ENCODE results near the gene PSMB11.
"Not testable (repeated sequence)": the region's sequence is repeated elsewhere in the genome, so short reads cannot be mapped to it uniquely, and the experiment has no call there.

PSMB11 gene

DNA sequence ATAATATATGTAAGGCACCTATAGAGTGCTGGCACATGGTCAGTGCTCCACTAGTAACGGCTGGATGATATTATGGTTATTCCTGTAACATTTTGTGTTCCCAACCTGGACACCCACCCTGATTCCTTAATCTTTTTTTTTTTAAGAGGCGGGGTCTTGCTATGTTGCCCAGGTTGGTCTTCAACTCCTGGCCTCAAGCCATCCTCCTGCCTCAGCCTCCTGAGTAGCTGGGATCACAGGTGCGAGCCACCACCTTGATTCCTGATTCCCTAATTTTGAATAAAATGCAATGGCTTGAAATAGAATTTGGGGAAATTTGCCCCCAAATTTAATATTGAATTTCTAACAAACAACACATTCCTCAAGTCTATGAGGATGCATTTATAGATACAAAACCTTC is 39.4 kb upstream of the PSMB11 start:
- H3K79me2 ChIP-seq (ENCODE audit: insufficient read depth, low read depth), result no peaks in the 10 kb centered on the region
- H3K4me1 ChIP-seq (ENCODE audit: low read depth, poor library complexity, severe bottlenecking), result peaks cover 15% of the 10 kb centered on the region
- no peak overlapping the region for H3K9ac ChIP-seq
- H2AFZ ChIP-seq (ENCODE audit: low read depth), result no peak overlapping the region
- TF ChIP-seq, protein P1, sequence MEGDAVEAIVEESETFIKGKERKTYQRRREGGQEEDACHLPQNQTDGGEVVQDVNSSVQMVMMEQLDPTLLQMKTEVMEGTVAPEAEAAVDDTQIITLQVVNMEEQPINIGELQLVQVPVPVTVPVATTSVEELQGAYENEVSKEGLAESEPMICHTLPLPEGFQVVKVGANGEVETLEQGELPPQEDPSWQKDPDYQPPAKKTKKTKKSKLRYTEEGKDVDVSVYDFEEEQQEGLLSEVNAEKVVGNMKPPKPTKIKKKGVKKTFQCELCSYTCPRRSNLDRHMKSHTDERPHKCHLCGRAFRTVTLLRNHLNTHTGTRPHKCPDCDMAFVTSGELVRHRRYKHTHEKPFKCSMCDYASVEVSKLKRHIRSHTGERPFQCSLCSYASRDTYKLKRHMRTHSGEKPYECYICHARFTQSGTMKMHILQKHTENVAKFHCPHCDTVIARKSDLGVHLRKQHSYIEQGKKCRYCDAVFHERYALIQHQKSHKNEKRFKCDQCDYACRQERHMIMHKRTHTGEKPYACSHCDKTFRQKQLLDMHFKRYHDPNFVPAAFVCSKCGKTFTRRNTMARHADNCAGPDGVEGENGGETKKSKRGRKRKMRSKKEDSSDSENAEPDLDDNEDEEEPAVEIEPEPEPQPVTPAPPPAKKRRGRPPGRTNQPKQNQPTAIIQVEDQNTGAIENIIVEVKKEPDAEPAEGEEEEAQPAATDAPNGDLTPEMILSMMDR (conservative IDR thresholded peaks at IDR 0.05; ENCODE audit: low read depth, low read length), result no peak
- no peak overlapping the region for H3K27ac ChIP-seq
- H3K4me3 ChIP-seq (IDR thresholded peaks at IDR 0.05; ENCODE audit: insufficient read depth, low read depth, low read length), result no peak overlapping the region
- no peaks in the 10 kb centered on the region for H3K36me3 ChIP-seq (ENCODE audit: insufficient read depth)
- no peaks in the 10 kb centered on the region for H4K20me1 ChIP-seq (ENCODE audit: insufficient read depth)
- no peak overlapping the region for H3K4me2 ChIP-seq
- H3K27me3 ChIP-seq (ENCODE audit: insufficient read depth, low read depth), result no peaks in the 10 kb centered on the region

DNA sequence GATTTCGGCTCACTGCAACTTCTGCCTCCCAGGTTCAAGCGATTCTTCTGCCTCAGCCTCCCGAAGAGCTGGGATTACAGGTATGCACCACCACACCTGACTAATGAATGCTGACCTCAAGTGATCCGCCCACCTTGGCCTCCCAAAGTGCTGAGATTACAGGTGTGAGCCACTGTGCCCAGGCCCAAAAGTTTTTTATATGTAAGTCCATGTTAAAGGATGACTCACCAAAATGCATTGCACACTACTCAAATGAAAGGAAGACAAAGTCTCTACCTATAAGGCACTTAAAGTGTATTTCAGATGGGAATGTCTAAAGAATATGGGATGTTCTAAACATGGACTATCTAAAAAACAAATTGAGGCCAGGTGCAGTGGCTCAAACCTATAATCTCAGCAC is 37.7 kb upstream of the PSMB11 start:
- not testable (repeated sequence) for H3K79me2 ChIP-seq (ENCODE audit: insufficient read depth, low read depth); H3K9ac ChIP-seq; H3K27ac ChIP-seq; H3K4me2 ChIP-seq; H4K20me1 ChIP-seq (ENCODE audit: insufficient read depth); H3K27me3 ChIP-seq (ENCODE audit: insufficient read depth, low read depth); H2AFZ ChIP-seq (ENCODE audit: low read depth); H3K36me3 ChIP-seq (ENCODE audit: insufficient read depth); H3K4me3 ChIP-seq (IDR thresholded peaks at IDR 0.05; ENCODE audit: insufficient read depth, low read depth, low read length)
- peaks cover 30% of the 10 kb centered on the region for H3K4me1 ChIP-seq (ENCODE audit: low read depth, poor library complexity, severe bottlenecking)

DNA sequence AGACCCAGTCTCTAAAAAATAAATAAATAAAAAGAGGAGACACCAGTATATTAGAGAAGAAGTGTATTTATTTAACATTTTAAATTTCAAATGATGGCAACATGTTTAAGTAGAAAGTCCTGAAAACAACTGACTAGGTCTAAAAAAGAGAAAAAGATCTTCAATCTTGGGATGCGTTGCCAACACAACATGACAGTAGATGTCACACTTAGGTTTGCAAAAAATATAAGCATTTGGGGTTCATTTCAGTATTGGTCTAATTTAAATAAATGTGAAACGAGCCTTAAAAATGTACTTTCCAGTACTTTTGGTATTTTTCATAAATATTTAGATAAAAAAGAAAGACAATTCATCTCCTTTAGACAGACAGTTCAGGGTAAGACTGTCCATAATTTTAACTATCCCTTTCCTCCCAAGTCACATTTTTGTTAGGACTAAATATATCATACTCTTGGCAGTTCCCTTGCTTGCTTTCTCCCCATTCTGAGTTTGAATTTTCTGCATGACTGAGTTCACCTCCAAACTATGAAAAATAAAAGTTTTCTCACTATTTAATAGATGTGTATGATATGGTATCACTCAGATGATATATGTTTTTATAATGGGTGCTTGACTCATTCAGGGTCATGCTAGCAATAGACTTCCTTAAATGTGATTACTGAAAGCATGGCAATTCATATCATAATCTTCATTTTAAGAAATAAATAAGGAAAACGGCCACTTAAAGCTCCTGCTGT is 36.4 kb upstream of the PSMB11 start:
- H4K20me1 ChIP-seq (ENCODE audit: insufficient read depth), result no peaks in the 10 kb centered on the region
- H3K4me1 ChIP-seq (ENCODE audit: low read depth, poor library complexity, severe bottlenecking), result peaks cover 31% of the 10 kb centered on the region
- H3K9ac ChIP-seq, result peak overlapping the region; percentile 95; the same call in 1 of the 2 replicates
- peak overlapping the region; percentile 96 for H3K4me2 ChIP-seq
- H3K36me3 ChIP-seq (ENCODE audit: insufficient read depth), result no peaks in the 10 kb centered on the region
- TF ChIP-seq, protein P1 (conservative IDR thresholded peaks at IDR 0.05; ENCODE audit: low read depth, low read length), result no peak
- H2AFZ ChIP-seq (ENCODE audit: low read depth), result no peak overlapping the region
- H3K27ac ChIP-seq, result peak overlapping the region; percentile 96; the same call in 1 of the 2 replicates
- H3K27me3 ChIP-seq (ENCODE audit: insufficient read depth, low read depth), result no peaks in the 10 kb centered on the region
- H3K79me2 ChIP-seq (ENCODE audit: insufficient read depth, low read depth), result no peaks in the 10 kb centered on the region
- no peak overlapping the region for H3K4me3 ChIP-seq (IDR thresholded peaks at IDR 0.05; ENCODE audit: insufficient read depth, low read depth, low read length)

DNA sequence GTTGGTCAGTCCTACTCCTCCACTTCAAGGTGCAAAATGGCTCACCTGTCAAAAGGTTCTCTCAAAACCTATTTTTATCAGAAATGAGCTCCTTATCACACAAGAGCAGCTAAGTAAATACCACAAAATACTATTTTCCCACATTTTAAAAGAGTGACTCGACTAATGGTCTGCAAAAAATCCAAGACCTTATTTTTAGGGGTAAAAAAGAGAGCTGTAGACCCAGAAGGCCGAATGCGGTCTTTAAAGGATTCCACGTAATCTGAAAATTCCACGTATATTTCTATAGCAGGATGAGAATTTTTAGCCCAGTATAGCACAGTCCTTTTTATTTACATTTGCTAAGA is 35.9 kb upstream of the PSMB11 start:
- Histone ChIP-seq H3K4me2 (peak overlapping the region; percentile 96), H3K27me3 (ENCODE audit: insufficient read depth, low read depth) (no peaks in the 10 kb centered on the region), H3K4me1 (ENCODE audit: low read depth, poor library complexity, severe bottlenecking) (peaks cover 31% of the 10 kb centered on the region), H3K27ac (peak overlapping the region; percentile 96), H2AFZ (ENCODE audit: low read depth) (peak overlapping the region; percentile 66), H3K9ac (peak overlapping the region; percentile 95; the same call in 1 of the 2 replicates), H3K4me3 (IDR thresholded peaks at IDR 0.05; ENCODE audit: insufficient read depth, low read depth, low read length) (peak overlapping the region; percentile 60), H4K20me1 (ENCODE audit: insufficient read depth) (no peaks in the 10 kb centered on the region), H3K79me2 (ENCODE audit: insufficient read depth, low read depth) (no peaks in the 10 kb centered on the region), H3K36me3 (ENCODE audit: insufficient read depth) (no peaks in the 10 kb centered on the region)
- TF ChIP-seq, protein P1 (conservative IDR thresholded peaks at IDR 0.05; ENCODE audit: low read depth, low read length), result no peak
